Liver (tissue), 9 donors: ENCODE results near the gene DNA2. TPM values are rescaled to one million over a fixed set of nuclear protein-coding genes. Genes with fewer than 3 reads are reported as not detected.

ENCODE experiments used
- DNase-seq: peaks from one replicate; pipeline ENCODE4 v3.0.0-alpha.2; 2017; ENCODE audit warnings: low spot score
- H3K27ac ChIP-seq, 2 donors: one replicate each; pipeline ENCODE4 v1.7.0; 2013; ENCODE audit warnings: inconsistent platforms in 2 of 2, low read length in 2 of 2, control low read depth in 1 of 2, low read depth in 1 of 2, mild to moderate bottlenecking in 1 of 2
- H3K27me3 ChIP-seq, 4 donors: one replicate each; pipeline versions ENCODE4 v1.6.1 to v1.7.0; 2013; ENCODE audit warnings: low read length in 3 of 4, inconsistent platforms in 1 of 4, mild to moderate bottlenecking in 1 of 4, moderate library complexity in 1 of 4; ENCODE audit not compliant: control insufficient read depth in 4 of 4, insufficient read depth in 4 of 4
- H3K36me3 ChIP-seq, 4 donors: one replicate each; pipeline versions ENCODE4 v1.6.1 to v1.7.0; 2013; ENCODE audit warnings: low read length in 3 of 4, mild to moderate bottlenecking in 3 of 4, low read depth in 1 of 4, moderate library complexity in 1 of 4; ENCODE audit not compliant: control insufficient read depth in 4 of 4, insufficient read depth in 3 of 4
- H3K4me1 ChIP-seq, 4 donors: one replicate each; pipeline versions ENCODE4 v1.6.1 to v1.7.0; 2013; ENCODE audit warnings: low read length in 3 of 4, mild to moderate bottlenecking in 3 of 4, moderate library complexity in 1 of 4; ENCODE audit not compliant: control insufficient read depth in 4 of 4, insufficient read depth in 4 of 4
- H3K4me3 ChIP-seq, 3 donors: one replicate each; pipeline versions ENCODE4 v1.6.1 to v1.7.0; 2013; ENCODE audit warnings: low read length in 3 of 3, control low read depth in 1 of 3, low read depth in 1 of 3, mild to moderate bottlenecking in 1 of 3
- H3K9ac ChIP-seq, 2 donors: one replicate each; pipeline ENCODE4 v1.7.0; 2013; ENCODE audit warnings: low read length in 2 of 2, mild to moderate bottlenecking in 2 of 2, moderate library complexity in 2 of 2, control low read depth in 1 of 2, low read depth in 1 of 2
- H3K9me3 ChIP-seq, 4 donors: one replicate each; pipeline versions ENCODE4 v1.6.1 to v1.7.0; 2013; ENCODE audit warnings: low read length in 3 of 4; ENCODE audit not compliant: control insufficient read depth in 4 of 4
- ATF3 ChIP-seq: IDR thresholded peaks from 2 replicates; pipeline ENCODE4 v1.6.1; 2016; ENCODE audit warnings: antibody characterized with exemption
- FOXA1 ChIP-seq: IDR thresholded peaks from 2 replicates; pipeline ENCODE4 v1.6.1; 2016; ENCODE audit warnings: antibody characterized with exemption
- FOXA2 ChIP-seq: IDR thresholded peaks from 2 replicates; pipeline ENCODE4 v1.6.1; 2016; ENCODE audit warnings: antibody characterized with exemption
- GABPA ChIP-seq, 2 donors: IDR thresholded peaks in 1 of 2; conservative IDR thresholded peaks in 1 of 2; 2 replicates each; pipeline ENCODE4 v1.6.1; 2016; ENCODE audit warnings: antibody characterized with exemption in 2 of 2, mild to moderate bottlenecking in 1 of 2, moderate library complexity in 1 of 2
- HNF4A ChIP-seq, 2 donors: conservative IDR thresholded peaks; 2 replicates each; pipeline ENCODE4 v1.6.1; 2016; ENCODE audit warnings: antibody characterized with exemption in 2 of 2, mild to moderate bottlenecking in 2 of 2
- HNF4G ChIP-seq: IDR thresholded peaks from 2 replicates; pipeline ENCODE4 v1.6.1; 2016; ENCODE audit warnings: antibody characterized with exemption
- JUND ChIP-seq, 2 donors: IDR thresholded peaks; 2 replicates each; pipeline ENCODE4 v1.6.1; 2016; ENCODE audit warnings: antibody characterized with exemption in 2 of 2
- NR2F2 ChIP-seq: IDR thresholded peaks from 2 replicates; pipeline ENCODE4 v1.6.1; 2016; ENCODE audit warnings: antibody characterized with exemption
- RAD21 ChIP-seq, 2 donors: IDR thresholded peaks; 2 replicates each; pipeline ENCODE4 v1.6.1; 2016; ENCODE audit warnings: antibody characterized with exemption in 2 of 2, mild to moderate bottlenecking in 2 of 2
- RXRA ChIP-seq, 2 donors: IDR thresholded peaks; 2 replicates each; pipeline ENCODE4 v1.6.1; 2017 to 2018; ENCODE audit warnings: antibody characterized with exemption in 2 of 2, mild to moderate bottlenecking in 1 of 2
- YY1 ChIP-seq: IDR thresholded peaks from 2 replicates; pipeline ENCODE4 v1.6.1; 2016; ENCODE audit warnings: antibody characterized with exemption, mild to moderate bottlenecking
- WGBS: extraction: QIAGEN DNeasy Blood & Tissue Kit; methylation state at CpG from one replicate; pipeline ENCODE4 v1.1.7; 2013; 5-methylcytosine and 5-hydroxymethylcytosine counted together
- polyA plus RNA-seq, 2 donors: library from polyadenylated mRNA; stranded (reverse) in 1 of 2; unstranded in 1 of 2; fragments of 200-250 nt in 1 of 2; fragments of >200 nt in 1 of 2; fragmentation: Nextera tagmentation in 1 of 2; extraction: Ambion mirVana in 1 of 2; gene quantifications; one replicate each; pipeline versions ENCODE4 v1.2.1 to v1.2.3, GENCODE V29; 2013 to 2015
- total RNA-seq, 2 donors: library from RNA; depleted of rRNA; stranded (reverse); fragments of >200 nt; gene quantifications; one replicate each; pipeline ENCODE4 v1.2.3, GENCODE V29; 2014
- TF ChIP-seq, protein P1 (sequence below): IDR thresholded peaks from 2 replicates; pipeline ENCODE4 v1.6.1; 2016; ENCODE audit warnings: antibody characterized with exemption
- TF ChIP-seq, protein P2 (sequence below): IDR thresholded peaks from 2 replicates; pipeline ENCODE4 v1.6.1; 2016; ENCODE audit warnings: antibody characterized with exemption, mild to moderate bottlenecking
- donor health status: healthy.
- donor health status: healthy.
- donor health status: healthy.
- donor health status: healthy.
- donor health status: healthy.

DNA2 gene
- total and polyA plus RNA-seq, 4 donors: 0.50 to 17.5 (median 4.3) TPM

DNA sequence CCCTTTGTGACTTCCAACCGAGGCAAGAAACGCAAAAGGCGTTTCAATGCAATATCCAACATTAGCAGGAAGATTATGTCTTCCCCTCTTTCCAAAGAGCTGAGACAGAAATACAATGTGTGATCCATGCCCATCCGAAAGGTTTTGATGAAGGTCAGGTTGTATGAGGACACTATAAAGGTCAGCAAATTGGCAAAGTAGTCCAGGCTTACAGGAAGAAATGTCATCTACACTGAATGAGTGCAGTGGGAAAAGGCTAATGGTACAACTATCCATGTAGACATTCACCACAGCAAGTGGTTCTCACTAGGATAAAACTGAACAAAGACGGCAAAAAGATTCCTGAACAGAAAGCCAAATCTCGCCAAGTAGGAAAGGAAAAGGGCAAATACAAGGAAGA lies 27.8 kb upstream of the DNA2 start:
- H3K9ac ChIP-seq: no peak overlapping the region
- no peaks in the 10 kb centered on the region for H3K27me3 ChIP-seq
- 97% methylated on average over 6 of the region's 6 CpGs for WGBS
- TF ChIP-seq HNF4G: no peak
- no peak for DNase-seq
- H3K36me3 ChIP-seq: peaks cover 9 to 72% (median 38%) of the 10 kb centered on the region in 4 donors
- H3K9me3 ChIP-seq: no peaks in the 10 kb centered on the region
- H3K4me1 ChIP-seq: no peaks in the 10 kb centered on the region
- no peak overlapping the region for H3K4me3 ChIP-seq
- H3K27ac ChIP-seq: no peak overlapping the region

GRCh38 chr10:68496072-68496471 lies 24.3 kb upstream of the DNA2 start:
- 54% methylated on average over 2 of the region's 2 CpGs for WGBS
- no peaks in the 10 kb centered on the region for H3K4me1 ChIP-seq
- TF ChIP-seq NR2F2: no peak
- TF ChIP-seq, protein P1, sequence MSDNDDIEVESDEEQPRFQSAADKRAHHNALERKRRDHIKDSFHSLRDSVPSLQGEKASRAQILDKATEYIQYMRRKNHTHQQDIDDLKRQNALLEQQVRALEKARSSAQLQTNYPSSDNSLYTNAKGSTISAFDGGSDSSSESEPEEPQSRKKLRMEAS: no peak
- no peak for TF ChIP-seq JUND (IDR thresholded peaks at IDR 0.05)
- TF ChIP-seq HNF4A (conservative IDR thresholded peaks at IDR 0.05): no peak
- no peak for TF ChIP-seq YY1
- no peak for TF ChIP-seq RXRA (IDR thresholded peaks at IDR 0.05)
- TF ChIP-seq FOXA1: no peak
- TF ChIP-seq, protein P2, sequence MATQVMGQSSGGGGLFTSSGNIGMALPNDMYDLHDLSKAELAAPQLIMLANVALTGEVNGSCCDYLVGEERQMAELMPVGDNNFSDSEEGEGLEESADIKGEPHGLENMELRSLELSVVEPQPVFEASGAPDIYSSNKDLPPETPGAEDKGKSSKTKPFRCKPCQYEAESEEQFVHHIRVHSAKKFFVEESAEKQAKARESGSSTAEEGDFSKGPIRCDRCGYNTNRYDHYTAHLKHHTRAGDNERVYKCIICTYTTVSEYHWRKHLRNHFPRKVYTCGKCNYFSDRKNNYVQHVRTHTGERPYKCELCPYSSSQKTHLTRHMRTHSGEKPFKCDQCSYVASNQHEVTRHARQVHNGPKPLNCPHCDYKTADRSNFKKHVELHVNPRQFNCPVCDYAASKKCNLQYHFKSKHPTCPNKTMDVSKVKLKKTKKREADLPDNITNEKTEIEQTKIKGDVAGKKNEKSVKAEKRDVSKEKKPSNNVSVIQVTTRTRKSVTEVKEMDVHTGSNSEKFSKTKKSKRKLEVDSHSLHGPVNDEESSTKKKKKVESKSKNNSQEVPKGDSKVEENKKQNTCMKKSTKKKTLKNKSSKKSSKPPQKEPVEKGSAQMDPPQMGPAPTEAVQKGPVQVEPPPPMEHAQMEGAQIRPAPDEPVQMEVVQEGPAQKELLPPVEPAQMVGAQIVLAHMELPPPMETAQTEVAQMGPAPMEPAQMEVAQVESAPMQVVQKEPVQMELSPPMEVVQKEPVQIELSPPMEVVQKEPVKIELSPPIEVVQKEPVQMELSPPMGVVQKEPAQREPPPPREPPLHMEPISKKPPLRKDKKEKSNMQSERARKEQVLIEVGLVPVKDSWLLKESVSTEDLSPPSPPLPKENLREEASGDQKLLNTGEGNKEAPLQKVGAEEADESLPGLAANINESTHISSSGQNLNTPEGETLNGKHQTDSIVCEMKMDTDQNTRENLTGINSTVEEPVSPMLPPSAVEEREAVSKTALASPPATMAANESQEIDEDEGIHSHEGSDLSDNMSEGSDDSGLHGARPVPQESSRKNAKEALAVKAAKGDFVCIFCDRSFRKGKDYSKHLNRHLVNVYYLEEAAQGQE: no peak
- no peak for TF ChIP-seq HNF4G
- no peak for TF ChIP-seq GABPA (IDR thresholded peaks at IDR 0.05 in 1 of 2, conservative IDR thresholded peaks at IDR 0.05 in 1 of 2)
- TF ChIP-seq RAD21 (IDR thresholded peaks at IDR 0.05): no peak
- H3K9me3 ChIP-seq: no peaks in the 10 kb centered on the region
- H3K27me3 ChIP-seq: no peaks in the 10 kb centered on the region
- no peak overlapping the region for H3K27ac ChIP-seq
- H3K36me3 ChIP-seq: peaks cover 5 to 64% (median 43%) of the 10 kb centered on the region in 4 donors
- H3K9ac ChIP-seq: no peak overlapping the region
- no peak for DNase-seq
- no peak overlapping the region for H3K4me3 ChIP-seq

DNA sequence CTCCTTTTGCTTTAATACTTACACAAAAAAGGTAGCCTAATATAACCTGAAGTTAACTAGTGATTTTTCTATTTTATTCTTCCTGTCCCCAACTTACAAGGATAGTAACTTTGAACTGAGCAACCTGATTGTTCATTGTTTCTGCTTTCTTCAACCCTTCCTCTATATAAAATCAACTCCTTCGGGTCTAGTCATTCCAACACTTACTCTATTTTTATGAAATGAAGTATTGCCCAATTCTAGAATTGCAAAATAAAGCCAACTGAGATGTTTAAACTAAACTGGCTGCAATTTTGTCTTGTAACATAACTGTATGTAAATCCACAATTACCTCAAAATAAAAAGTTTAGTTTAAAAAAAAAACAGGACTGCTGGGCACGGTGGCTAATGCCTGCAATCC lies 20.3 kb upstream of the DNA2 start:
- DNase-seq: no peak
- H3K36me3 ChIP-seq: peaks cover 8 to 54% (median 37%) of the 10 kb centered on the region in 4 donors
- WGBS: 72% methylated on average over 2 of the region's 2 CpGs
- H3K4me3 ChIP-seq: no peak overlapping the region
- no peak overlapping the region for H3K27ac ChIP-seq
- no peaks in the 10 kb centered on the region for H3K27me3 ChIP-seq
- H3K9ac ChIP-seq: no peak overlapping the region
- TF ChIP-seq JUND (IDR thresholded peaks at IDR 0.05): no peak
- TF ChIP-seq FOXA1: no peak
- no peak for TF ChIP-seq RXRA (IDR thresholded peaks at IDR 0.05)
- no peak for TF ChIP-seq FOXA2
- no peak for TF ChIP-seq ATF3
- H3K4me1 ChIP-seq: no peaks in the 10 kb centered on the region
- no peaks in the 10 kb centered on the region for H3K9me3 ChIP-seq
